Subcutaneous abdominal adipose tissue (tissue), 5 donors: ENCODE data around the gene RNF150.

ENCODE experiments used
- H3K27ac ChIP-seq: one replicate; pipeline ENCODE4 v1.7.0; 2013; ENCODE audit warnings: low read depth, mild to moderate bottlenecking, inconsistent platforms, low read length, moderate library complexity
- H3K27me3 ChIP-seq, 5 donors: one replicate each; pipeline ENCODE4 v1.7.0; 2013; ENCODE audit warnings: low read length in 5 of 5, inconsistent platforms in 1 of 5; ENCODE audit not compliant: control insufficient read depth in 5 of 5, insufficient read depth in 4 of 5
- H3K36me3 ChIP-seq, 5 donors: one replicate each; pipeline ENCODE4 v1.7.0; 2013; ENCODE audit warnings: low read length in 5 of 5; ENCODE audit not compliant: control insufficient read depth in 5 of 5, insufficient read depth in 5 of 5
- H3K4me1 ChIP-seq, 5 donors: one replicate each; pipeline ENCODE4 v1.7.0; 2013; ENCODE audit warnings: low read length in 5 of 5, mild to moderate bottlenecking in 3 of 5, moderate library complexity in 1 of 5; ENCODE audit not compliant: control insufficient read depth in 5 of 5, insufficient read depth in 5 of 5
- H3K4me3 ChIP-seq, 5 donors: one replicate each; pipeline ENCODE4 v1.7.0; 2013; ENCODE audit warnings: low read length in 5 of 5, low read depth in 1 of 5
- H3K9ac ChIP-seq, 5 donors: one replicate each; pipeline ENCODE4 v1.7.0; 2013; ENCODE audit warnings: low read length in 5 of 5, mild to moderate bottlenecking in 4 of 5, moderate library complexity in 3 of 5
- H3K9me3 ChIP-seq, 5 donors: one replicate each; pipeline ENCODE4 v1.7.0; 2013; ENCODE audit warnings: low read length in 5 of 5; ENCODE audit not compliant: control insufficient read depth in 5 of 5
- donor health status: healthy.
- donor health status: healthy.
- donor health status: healthy.
- donor health status: healthy.
- donor health status: healthy.

RNF150 gene

GRCh38 chr4:140925417-140925816 lies 207.9 kb downstream of the RNF150 start:
- H3K9ac ChIP-seq, result no peak overlapping the region
- H3K4me1 ChIP-seq, result peaks cover 0 to 6% (median 0%) of the 10 kb centered on the region in 5 donors
- H3K27ac ChIP-seq, result no peak overlapping the region
- no peaks in the 10 kb centered on the region for H3K9me3 ChIP-seq
- no peak overlapping the region for H3K4me3 ChIP-seq
- peaks cover 4 to 12% (median 10%) of the 10 kb centered on the region in 5 donors for H3K36me3 ChIP-seq
- no peaks in the 10 kb centered on the region for H3K27me3 ChIP-seq

DNA sequence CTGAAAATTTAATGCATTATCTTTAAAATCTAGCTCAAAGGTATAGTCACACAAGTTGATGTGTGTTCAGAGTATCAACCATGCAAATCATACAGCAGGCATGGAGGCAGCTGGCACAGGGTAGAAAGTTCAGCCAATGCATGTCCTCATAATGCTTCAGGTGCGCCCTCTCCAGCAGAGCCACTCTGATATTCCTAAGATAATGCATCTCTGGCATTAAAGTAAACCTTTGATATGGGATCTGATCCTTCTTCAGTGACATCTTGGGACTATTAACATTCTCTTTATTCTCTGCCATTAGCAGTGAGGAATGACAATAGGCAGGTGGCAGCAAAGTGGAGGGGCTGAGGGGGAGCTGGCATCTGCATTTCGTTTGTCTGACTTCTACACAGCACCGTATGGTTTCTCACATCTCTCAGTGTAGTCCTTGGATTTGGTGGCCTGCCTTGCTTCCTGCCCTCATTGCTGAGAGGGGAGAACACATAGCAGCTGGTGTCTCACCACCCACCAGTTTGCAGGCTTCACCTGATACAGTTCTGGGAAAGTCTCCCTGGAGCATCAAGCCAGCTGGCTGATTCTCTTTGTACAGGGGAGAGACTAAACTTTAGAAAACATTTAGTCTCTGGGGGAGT lies 208.4 kb downstream of the RNF150 start:
- no peak overlapping the region for H3K4me3 ChIP-seq
- H3K27ac ChIP-seq, result no peak overlapping the region
- H3K36me3 ChIP-seq, result peaks cover 2 to 12% (median 10%) of the 10 kb centered on the region in 5 donors
- no peaks in the 10 kb centered on the region for H3K27me3 ChIP-seq
- H3K4me1 ChIP-seq, result peaks cover 0 to 6% (median 0%) of the 10 kb centered on the region in 5 donors
- H3K9me3 ChIP-seq, result no peaks in the 10 kb centered on the region
- H3K9ac ChIP-seq, result no peak overlapping the region

DNA sequence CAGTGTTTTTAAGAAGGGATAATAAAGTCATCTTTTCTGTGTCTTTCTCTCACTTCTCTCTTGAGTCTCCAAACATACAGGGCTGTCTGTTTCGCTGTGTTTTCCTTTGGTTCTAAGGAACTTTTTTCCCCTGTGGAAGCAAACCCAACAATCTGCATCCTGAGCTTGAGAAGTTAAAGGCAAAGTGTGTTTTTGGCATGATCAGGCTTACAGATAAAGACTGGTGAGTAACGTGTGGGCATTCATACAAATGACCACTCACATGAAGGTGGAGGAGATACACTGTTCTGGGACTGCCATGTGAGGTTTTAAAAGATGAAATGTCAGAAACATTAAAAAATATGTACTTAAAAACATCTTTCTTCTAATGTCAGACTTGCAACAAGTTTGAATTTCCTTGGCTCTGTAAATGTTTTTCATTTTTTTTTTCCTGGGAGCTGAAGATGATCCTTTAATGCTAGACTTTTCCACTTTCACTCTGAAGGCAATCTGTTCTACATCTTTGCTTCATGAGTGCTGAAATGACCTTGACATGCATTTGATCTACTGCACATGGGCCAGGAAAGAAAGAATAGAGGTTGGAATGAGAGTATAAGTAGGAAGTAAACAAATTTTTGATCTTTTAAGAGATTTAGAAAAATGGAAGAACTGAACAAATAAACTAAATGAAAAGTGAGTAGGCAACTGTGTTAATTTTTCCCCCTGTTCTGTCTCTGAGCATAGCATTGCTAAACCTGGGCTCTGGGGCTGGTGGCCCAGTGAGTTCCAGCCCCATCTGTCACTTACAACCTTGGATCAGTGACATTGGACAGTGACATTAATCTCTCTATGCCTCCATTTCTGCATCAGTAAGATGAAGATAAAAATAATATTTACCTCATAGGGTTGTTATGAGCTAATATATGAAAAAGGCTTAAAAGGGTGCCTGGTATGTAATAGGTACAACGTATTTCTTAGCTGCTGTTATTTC lies 226.0 kb downstream of the RNF150 start:
- peaks cover 0 to 9% (median 7%) of the 10 kb centered on the region in 5 donors for H3K36me3 ChIP-seq
- no peak overlapping the region for H3K4me3 ChIP-seq
- no peak overlapping the region for H3K9ac ChIP-seq
- H3K9me3 ChIP-seq, result no peaks in the 10 kb centered on the region
- peaks cover 0 to 26% (median 21%) of the 10 kb centered on the region in 5 donors for H3K4me1 ChIP-seq
- H3K27ac ChIP-seq, result no peak overlapping the region
- no peaks in the 10 kb centered on the region for H3K27me3 ChIP-seq

GRCh38 chr4:140904904-140905303 lies 228.4 kb downstream of the RNF150 start:
- H3K9me3 ChIP-seq, result no peaks in the 10 kb centered on the region

DNA sequence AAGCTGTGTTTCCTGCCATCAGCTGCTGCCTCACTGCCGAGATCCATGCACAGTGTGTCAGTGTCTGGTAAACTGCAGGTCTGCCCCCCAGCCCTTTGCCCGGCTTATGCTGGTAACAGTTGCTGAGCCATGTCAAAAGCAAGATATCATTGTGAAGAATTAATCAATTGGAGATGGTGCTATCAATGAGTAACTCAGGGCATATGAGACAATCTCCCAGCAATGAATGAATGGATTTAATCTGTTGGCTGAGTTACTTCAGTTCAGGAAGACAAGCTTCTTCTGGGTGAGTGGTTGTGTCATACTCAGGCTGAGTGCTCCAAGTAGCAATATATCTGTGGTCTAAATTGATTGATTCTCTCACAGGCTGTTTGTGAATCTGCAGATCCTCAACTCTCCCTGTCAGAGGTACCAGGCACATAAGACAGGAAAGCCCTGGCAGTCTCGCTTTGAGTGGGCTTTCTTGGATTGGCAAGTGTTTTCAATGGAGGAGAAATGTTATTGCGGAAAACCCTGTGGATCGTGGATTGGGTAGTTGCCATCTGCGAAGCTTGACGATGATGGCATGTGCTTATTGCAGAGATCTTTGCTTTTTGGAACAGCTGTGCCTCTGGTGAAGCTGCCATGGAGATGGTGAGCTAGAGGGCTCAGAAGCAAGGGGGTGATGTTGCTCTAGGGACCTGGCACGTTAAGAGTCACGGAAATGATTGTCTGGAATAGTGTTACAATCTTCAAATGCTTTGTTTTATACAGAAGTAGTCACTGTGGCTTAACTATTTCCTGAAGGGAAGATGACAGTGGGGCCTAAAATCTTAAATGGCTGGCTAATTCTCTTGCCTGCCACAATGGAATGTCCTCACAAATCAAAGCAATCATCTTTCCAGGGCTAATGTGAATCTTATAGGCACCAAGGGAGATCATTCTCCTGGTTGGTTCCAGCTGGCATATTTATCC lies 229.5 kb downstream of the RNF150 start:
- Histone ChIP-seq H3K27me3 (no peaks in the 10 kb centered on the region), H3K36me3 (no peaks in the 10 kb centered on the region), H3K4me1 (peaks cover 0 to 26% (median 21%) of the 10 kb centered on the region in 5 donors), H3K9ac (peak overlapping the region in 1 of 5 donors; percentile 13), H3K4me3 (no peak overlapping the region), H3K9me3 (no peaks in the 10 kb centered on the region), H3K27ac (no peak overlapping the region)

More at GRCh38 chr4:140904904-140905303, 228.4 kb downstream of the RNF150 start:
- Histone ChIP-seq H3K4me1 (peaks cover 0 to 26% (median 21%) of the 10 kb centered on the region in 5 donors), H3K4me3 (no peak overlapping the region), H3K9ac (no peak overlapping the region), H3K27ac (no peak overlapping the region), H3K27me3 (no peaks in the 10 kb centered on the region), H3K36me3 (no peaks in the 10 kb centered on the region)

DNA sequence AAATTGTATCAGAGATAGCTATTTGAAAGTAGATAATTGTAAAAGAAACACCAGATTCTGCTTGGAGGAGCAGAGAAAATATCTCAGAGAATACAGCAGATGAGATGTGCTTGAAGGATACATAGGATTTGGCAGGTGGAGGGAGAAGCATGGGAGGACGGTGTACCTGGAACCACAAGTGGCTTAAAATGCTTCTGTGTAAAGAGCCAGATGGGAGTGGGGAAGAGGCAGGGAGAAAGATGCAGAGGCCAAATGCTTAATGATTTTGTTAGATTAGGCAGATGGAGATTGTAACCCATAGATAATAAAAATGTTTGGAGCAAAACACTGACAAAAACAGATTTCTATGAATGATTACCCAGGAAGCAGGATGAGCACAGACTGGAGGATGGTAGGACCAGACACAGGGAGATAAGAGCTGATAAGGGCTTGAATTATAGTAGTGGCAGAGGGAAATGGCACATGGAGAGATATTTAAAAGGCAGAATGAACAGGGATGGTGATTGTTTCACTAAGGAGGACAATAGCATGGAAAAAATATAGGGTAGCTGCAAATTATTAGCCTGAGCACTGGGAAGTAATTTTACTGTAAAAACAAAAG lies 231.4 kb downstream of the RNF150 start:
- no peaks in the 10 kb centered on the region for H3K9me3 ChIP-seq
- H3K4me1 ChIP-seq, result peaks cover 0 to 34% (median 24%) of the 10 kb centered on the region in 5 donors
- H3K27me3 ChIP-seq, result no peaks in the 10 kb centered on the region
- H3K4me3 ChIP-seq, result no peak overlapping the region
- no peak overlapping the region for H3K27ac ChIP-seq
- no peak overlapping the region for H3K9ac ChIP-seq
- no peaks in the 10 kb centered on the region for H3K36me3 ChIP-seq

- no peak overlapping the region for H3K4me3 ChIP-seq
- H3K27ac ChIP-seq, result peak overlapping the region; percentile 54
- peaks cover 0 to 47% (median 35%) of the 10 kb centered on the region in 5 donors for H3K4me1 ChIP-seq
- H3K27me3 ChIP-seq, result no peaks in the 10 kb centered on the region
- H3K9ac ChIP-seq, result no peak overlapping the region
- H3K9me3 ChIP-seq, result no peaks in the 10 kb centered on the region
- peaks cover 0 to 3% (median 0%) of the 10 kb centered on the region in 5 donors for H3K36me3 ChIP-seq
Observed at GRCh38 chr4:140893939-140894338, 239.3 kb downstream of the RNF150 start.

- Histone ChIP-seq H3K27ac (peak overlapping the region; percentile 68), H3K4me3 (no peak overlapping the region), H3K9ac (peak overlapping the region in 2 of 5 donors; percentile 1 to 15), H3K27me3 (no peaks in the 10 kb centered on the region), H3K36me3 (peaks cover 0 to 3% (median 0%) of the 10 kb centered on the region in 5 donors), H3K4me1 (peaks cover 0 to 50% (median 28%) of the 10 kb centered on the region in 5 donors), H3K9me3 (no peaks in the 10 kb centered on the region)
Observed at GRCh38 chr4:140888054-140888453, 245.2 kb downstream of the RNF150 start.

DNA sequence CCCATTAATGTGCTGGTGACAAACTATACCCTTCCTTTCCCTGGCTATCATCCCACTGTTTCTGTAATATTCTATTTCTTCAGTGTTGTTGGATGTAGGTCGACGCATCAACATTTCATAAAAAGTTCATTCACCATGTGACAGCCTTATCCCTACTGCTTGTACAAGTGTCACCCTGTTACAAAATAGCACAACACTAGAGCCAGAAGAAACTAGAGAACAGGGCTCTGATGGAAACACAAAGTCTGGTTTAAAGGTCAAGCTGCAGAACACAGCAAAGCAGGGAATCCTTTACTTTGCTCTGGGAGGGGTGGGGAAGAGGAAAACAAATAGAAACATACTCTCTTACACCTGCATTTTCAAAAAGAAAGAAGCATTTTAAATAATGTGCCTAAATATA lies 245.8 kb downstream of the RNF150 start:
- no peaks in the 10 kb centered on the region for H3K27me3 ChIP-seq
- no peaks in the 10 kb centered on the region for H3K9me3 ChIP-seq
- peaks cover 0 to 3% (median 0%) of the 10 kb centered on the region in 5 donors for H3K36me3 ChIP-seq
- peak overlapping the region in 2 of 5 donors; percentile 1 to 15 for H3K9ac ChIP-seq
- H3K4me1 ChIP-seq, result peaks cover 0 to 44% (median 23%) of the 10 kb centered on the region in 5 donors
- H3K4me3 ChIP-seq, result no peak overlapping the region
- peak overlapping the region; percentile 68 for H3K27ac ChIP-seq
